Aorta (tissue), 5 donors: ENCODE measurements around the gene DLX3. TPM values are rescaled to one million over a fixed set of nuclear protein-coding genes. Genes with fewer than 3 reads are reported as not detected.

Experiments
- ATAC-seq: fragments of 200-7000 bp; cut with Tn5 transposase; one replicate; pipeline ENCODE4 v1.9.1; 2022; ENCODE audit warnings: moderate library complexity; ENCODE audit not compliant: low FRiP score
- DNase-seq, 2 donors: peaks; one replicate each; pipeline ENCODE4 v3.0.0-alpha.2; 2020
- H3K27ac ChIP-seq, 2 donors: one replicate each; pipeline ENCODE4 v1.5.1; 2013; ENCODE audit warnings: low read length in 2 of 2, mild to moderate bottlenecking in 2 of 2, moderate library complexity in 2 of 2, control low read depth in 1 of 2, inconsistent platforms in 1 of 2, low read depth in 1 of 2
- H3K27me3 ChIP-seq, 2 donors: one replicate each; pipeline ENCODE4 v1.6.1; 2013; ENCODE audit warnings: control low read depth in 1 of 2, low read length in 1 of 2, mild to moderate bottlenecking in 1 of 2, moderate library complexity in 1 of 2; ENCODE audit not compliant: insufficient read depth in 2 of 2, control insufficient read depth in 1 of 2
- H3K36me3 ChIP-seq, 2 donors: one replicate each; pipeline ENCODE4 v1.6.1; 2013; ENCODE audit warnings: control low read depth in 1 of 2, low read length in 1 of 2, mild to moderate bottlenecking in 1 of 2; ENCODE audit not compliant: insufficient read depth in 2 of 2, control insufficient read depth in 1 of 2
- H3K4me1 ChIP-seq, 2 donors: one replicate each; pipeline ENCODE4 v1.6.1; 2013; ENCODE audit warnings: low read length in 2 of 2, control low read depth in 1 of 2, mild to moderate bottlenecking in 1 of 2, moderate library complexity in 1 of 2; ENCODE audit not compliant: insufficient read depth in 2 of 2, control insufficient read depth in 1 of 2
- H3K4me3 ChIP-seq, 2 donors: one replicate each; pipeline ENCODE4 v1.5.1; 2013; ENCODE audit warnings: low read length in 2 of 2, control low read depth in 1 of 2, mild to moderate bottlenecking in 1 of 2
- H3K9me3 ChIP-seq: one replicate; pipeline ENCODE4 v1.6.1; 2013; ENCODE audit warnings: mild to moderate bottlenecking, low read length; ENCODE audit not compliant: control insufficient read depth
- WGBS, 2 donors: extraction: QIAGEN DNeasy Blood & Tissue Kit; methylation state at CpG; one replicate each; pipeline ENCODE4 v1.1.7; 2013; 5-methylcytosine and 5-hydroxymethylcytosine counted together
- intact Hi-C, 2 donors: fragments of 100-400 bp; cut with DNase I; formaldehyde crosslinking; loops; one replicate each; pipeline versions ENCODE4 v1.14.2 to v1.15.0; 2022
- polyA plus RNA-seq, 2 donors: library from polyadenylated mRNA; stranded (reverse); fragments of 200-250 nt; gene quantifications; one replicate each; pipeline ENCODE4 v1.2.3, GENCODE V29; 2013
- total RNA-seq, 2 donors: library from RNA; stranded (reverse); fragmentation: NEBNext Ultra II Directional; extraction: Animal tissue kit (Norgen Biotek cat#: 25700); gene quantifications; one replicate each; pipeline ENCODE4 v1.2.1, GENCODE V29; 2021
- donor health status: healthy with polysubstance abuse.
- donor health status: Bipolar disorder and iron deficiency.
- donor health status: DM: no; HTN: no; CAD: no.
- donor health status: DM: no; HTN: no; CAD: no.
- donor health status: DM: yes; HTN: yes; CAD: no.

Gene DLX3
- total and polyA plus RNA-seq, 4 donors, result 0.18 to 1.3 (median 0.71) TPM

DNA sequence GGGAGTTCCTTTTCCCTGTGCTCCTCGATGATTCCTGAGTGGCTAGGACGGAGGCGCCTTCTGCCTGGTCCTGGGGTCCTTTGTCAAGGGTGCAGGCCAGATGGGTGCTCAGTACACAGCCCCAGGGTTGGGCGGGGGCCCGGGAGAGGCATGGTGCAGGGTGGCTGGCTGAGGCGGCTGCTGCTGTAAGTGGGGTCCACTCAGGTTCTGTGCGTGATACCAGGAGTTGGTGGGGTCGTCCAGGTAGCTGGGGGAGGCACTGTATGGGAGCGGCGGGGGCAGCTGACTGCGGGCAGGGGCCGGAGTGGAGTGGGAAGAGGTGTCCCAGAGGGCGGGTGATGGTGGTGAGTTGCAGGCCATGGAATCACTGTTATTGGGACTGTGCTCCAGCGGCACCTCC is 3.6 kb downstream of the DLX3 start:
- ATAC-seq, result no peak

DNA sequence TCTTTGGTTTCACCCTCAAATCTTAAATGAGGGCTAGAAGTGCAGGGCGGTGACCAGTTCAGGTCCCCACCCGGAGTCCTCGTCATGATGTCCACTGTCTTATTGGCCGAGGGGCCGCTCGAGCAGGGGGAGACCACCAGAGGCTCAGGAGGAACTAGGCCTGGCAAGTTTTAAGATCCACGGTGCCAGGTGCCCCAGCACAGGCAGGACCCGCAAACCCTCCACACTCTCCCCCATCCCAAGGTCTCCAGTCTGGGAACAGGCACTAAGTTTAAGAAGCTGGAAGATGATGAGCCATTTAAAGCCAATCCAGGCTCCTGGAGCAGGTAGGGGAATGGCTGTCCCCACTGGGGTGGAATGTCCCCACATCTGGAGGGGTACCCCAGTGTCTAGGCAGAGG is 4.1 kb downstream of the DLX3 start:
- WGBS, 2 donors, result 90 to 93% methylated on average over 8 of the region's 8 CpGs
- Histone ChIP-seq H3K27ac (no peak overlapping the region), H3K4me3 (no peak overlapping the region), H3K4me1 (no peaks in the 10 kb centered on the region), H3K9me3 (no peaks in the 10 kb centered on the region), H3K36me3 (no peaks in the 10 kb centered on the region), H3K27me3 (no peaks in the 10 kb centered on the region)
- DNase-seq (peak in 1 of 2 donors; percentile 56), ATAC-seq (no peak)
- intact Hi-C loops, result loop anchor here in 1 of 2 donors (10.0 kb wide), 1 partner anchor 296 kb away; no protein-coding TSS in a partner anchor

More for the DNA sequence above, 3.6 kb downstream of the DLX3 start:
- intact Hi-C loops, result loop anchor here in 1 of 2 donors (10.0 kb wide), 1 partner anchor 297 kb away; no protein-coding TSS in a partner anchor
- peak in 1 of 2 donors; percentile 70 for DNase-seq
- H3K27me3 ChIP-seq, result no peaks in the 10 kb centered on the region
- no peaks in the 10 kb centered on the region for H3K36me3 ChIP-seq
- 91 to 93% methylated on average over 14 of the region's 14 CpGs for WGBS, 2 donors
- no peak overlapping the region for H3K4me3 ChIP-seq
- H3K27ac ChIP-seq, result no peak overlapping the region
- no peaks in the 10 kb centered on the region for H3K9me3 ChIP-seq
- H3K4me1 ChIP-seq, result no peaks in the 10 kb centered on the region

DNA sequence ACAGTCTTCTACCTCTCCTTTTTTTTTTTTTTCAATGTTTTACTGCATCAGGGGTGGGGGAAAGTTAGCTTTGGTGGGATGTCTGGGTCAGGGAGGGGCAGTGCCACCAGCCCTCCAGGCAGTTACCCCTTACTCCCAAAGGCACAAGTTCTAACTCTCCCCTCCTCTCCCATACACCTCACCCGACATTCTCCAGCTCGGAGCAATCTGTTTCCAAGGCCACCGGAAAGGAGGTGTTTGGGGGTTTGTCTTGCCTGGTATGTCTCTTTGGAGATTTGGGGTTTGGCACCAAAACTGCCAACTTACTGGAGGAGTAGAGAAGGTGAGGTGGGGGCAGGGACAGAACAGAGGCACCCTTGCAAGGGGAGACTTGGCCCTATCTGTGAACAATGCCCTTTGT is 4.7 kb downstream of the DLX3 start:
- H3K36me3 ChIP-seq, result no peaks in the 10 kb centered on the region
- DNase-seq, result peak in 1 of 2 donors; percentile 22
- H3K27ac ChIP-seq, result no peak overlapping the region
- intact Hi-C loops, result loop anchor here in 1 of 2 donors (10.0 kb wide), 1 partner anchor 296 kb away; no protein-coding TSS in a partner anchor
- no peaks in the 10 kb centered on the region for H3K4me1 ChIP-seq
- no peaks in the 10 kb centered on the region for H3K9me3 ChIP-seq
- H3K27me3 ChIP-seq, result no peaks in the 10 kb centered on the region
- H3K4me3 ChIP-seq, result no peak overlapping the region
- WGBS, 2 donors, result 81 to 82% methylated on average over 3 of the region's 3 CpGs
- ATAC-seq, result no peak

DNA sequence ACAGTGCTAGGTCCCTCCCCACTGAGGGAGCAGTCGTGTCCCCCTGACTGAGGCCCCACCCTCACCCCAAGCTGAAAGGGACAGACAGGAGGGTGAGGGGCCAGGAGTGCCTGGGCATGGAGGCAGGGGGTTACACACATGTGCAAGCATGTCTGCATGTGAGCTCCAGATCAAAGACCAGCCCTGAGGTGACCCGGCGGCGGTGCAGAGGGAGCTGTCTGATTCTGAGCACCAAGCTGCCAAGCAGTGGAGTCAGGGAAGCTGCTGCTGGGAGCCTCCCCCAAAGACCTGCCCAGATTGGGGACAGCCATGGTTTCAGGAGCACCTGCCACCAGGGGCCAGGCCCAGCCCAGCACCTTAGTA is 5.5 kb downstream of the DLX3 start:
- Histone ChIP-seq H3K4me3 (no peak overlapping the region), H3K27ac (no peak overlapping the region), H3K9me3 (no peaks in the 10 kb centered on the region), H3K27me3 (no peaks in the 10 kb centered on the region), H3K4me1 (no peaks in the 10 kb centered on the region), H3K36me3 (no peaks in the 10 kb centered on the region)
- intact Hi-C loops, result no loop called here
- ATAC-seq (no peak), DNase-seq (peak in 1 of 2 donors; percentile 69)
- 87% methylated on average over 4 of the region's 4 CpGs for WGBS, 2 donors

DNA sequence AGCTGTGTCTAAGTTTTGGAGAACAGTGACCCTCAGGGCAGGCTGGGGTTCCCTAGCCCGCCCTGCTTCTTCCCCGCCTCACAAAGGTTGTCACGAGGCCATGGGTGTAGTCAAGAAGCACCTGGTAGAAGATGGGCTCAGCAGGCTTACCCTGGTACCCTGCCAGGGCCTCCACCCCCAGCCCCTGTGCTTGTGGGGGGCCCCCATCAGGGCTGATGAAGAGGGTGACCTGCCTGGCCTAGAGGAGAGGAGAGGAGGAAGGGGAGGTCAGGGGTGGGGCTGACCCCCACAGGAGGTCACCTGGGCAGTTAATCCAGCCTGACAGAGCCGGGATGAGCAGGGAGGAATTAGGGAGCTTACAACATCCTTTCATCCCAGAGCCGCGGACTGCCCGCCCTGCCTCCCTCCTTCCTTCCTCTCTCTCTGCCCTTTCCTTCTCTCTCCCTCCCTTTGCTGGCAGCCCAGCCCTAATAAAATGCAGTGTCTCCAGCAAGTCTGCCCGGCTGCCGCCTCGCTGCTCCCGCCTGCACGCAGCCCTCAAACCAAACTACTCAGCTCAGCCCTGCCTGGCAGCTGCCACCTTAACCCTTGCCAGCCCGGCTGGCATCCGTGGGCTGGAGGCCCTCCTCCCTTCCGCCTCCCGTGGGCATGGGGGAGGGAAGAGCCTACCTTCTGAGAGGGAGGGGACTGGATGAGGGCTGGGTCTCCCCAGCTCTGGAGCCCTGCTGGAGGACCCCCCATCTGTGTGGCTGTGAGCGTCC is 7.2 kb downstream of the DLX3 start:
- WGBS, 2 donors, result 15% methylated on average over 17 of the region's 17 CpGs
- Histone ChIP-seq H3K4me1 (no peaks in the 10 kb centered on the region), H3K9me3 (no peaks in the 10 kb centered on the region), H3K27ac (no peak overlapping the region), H3K27me3 (no peaks in the 10 kb centered on the region), H3K36me3 (no peaks in the 10 kb centered on the region), H3K4me3 (no peak overlapping the region)
- intact Hi-C loops, result no loop called here
- DNase-seq (peak in 1 of 2 donors; percentile 78), ATAC-seq (peak; percentile 27)

DNA sequence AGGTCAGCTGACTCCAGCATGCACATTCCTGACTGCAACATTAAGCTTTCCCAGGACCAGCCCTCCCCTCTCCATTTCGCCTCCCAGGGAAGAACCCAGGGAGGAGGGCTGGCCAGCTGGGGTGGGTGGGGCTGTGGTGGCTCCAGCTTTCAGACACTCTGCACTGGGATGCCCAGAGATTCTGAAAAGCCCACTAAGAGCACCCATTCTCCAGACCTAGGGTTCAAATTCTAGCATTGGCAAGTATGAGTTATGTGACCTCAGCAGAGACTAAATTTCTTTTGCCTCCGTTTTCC is 7.8 kb downstream of the DLX3 start:
- no peaks in the 10 kb centered on the region for H3K9me3 ChIP-seq
- H3K27me3 ChIP-seq, result no peaks in the 10 kb centered on the region
- no peak for ATAC-seq
- DNase-seq, result peak in 1 of 2 donors; percentile 28
- WGBS, 2 donors, result 41 to 49% methylated on average over 2 of the region's 2 CpGs
- no peak overlapping the region for H3K4me3 ChIP-seq
- H3K27ac ChIP-seq, result no peak overlapping the region
- H3K36me3 ChIP-seq, result no peaks in the 10 kb centered on the region
- no peaks in the 10 kb centered on the region for H3K4me1 ChIP-seq
- intact Hi-C loops, result no loop called here

DNA sequence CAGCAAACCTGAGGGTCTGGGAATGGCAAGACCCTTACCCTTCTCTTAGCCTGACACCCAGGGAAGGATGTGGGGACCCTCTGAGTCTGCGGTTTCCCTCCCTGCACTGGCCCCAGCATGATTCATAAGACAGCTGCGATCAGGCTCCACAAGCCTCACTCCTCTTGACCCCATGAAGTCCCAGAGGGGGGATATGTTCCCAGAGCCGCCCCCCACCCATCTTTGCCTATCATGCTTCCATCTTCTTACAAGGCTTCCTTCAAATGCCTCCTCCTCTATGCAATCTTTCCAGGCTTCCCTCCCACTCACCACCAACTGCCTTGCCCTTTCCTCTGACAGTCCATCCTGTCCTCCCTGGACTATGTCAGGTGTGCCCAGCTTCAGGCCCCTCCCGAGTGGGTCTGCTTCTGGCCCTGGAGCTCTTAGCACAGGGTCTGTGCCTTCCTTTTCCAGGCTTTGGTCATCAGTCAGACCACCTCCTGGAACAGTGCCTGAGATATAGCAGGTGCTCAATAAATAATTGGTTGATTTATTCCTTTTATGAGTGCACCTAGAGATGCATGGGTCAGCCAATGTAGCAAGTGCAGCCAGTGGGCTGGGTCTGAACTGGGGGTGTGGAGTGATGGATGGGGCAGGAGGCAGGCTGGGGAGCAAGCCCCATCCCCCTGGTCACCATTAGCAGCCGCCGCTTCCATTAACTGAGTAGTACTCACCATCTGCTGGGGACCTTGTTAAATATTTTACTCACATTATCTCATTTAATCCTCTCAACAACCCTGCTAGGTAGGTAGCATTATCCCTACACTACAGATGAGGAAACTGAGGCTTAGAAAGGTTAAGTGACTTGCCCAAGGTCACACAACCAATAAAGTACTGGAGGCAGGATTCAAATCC is 8.4 kb downstream of the DLX3 start:
- no peaks in the 10 kb centered on the region for H3K4me1 ChIP-seq
- peak in 1 of 2 donors; percentile 21 for DNase-seq
- no peaks in the 10 kb centered on the region for H3K27me3 ChIP-seq
- H3K27ac ChIP-seq, result no peak overlapping the region
- no peak overlapping the region for H3K4me3 ChIP-seq
- ATAC-seq, result no peak
- no peaks in the 10 kb centered on the region for H3K36me3 ChIP-seq
- intact Hi-C loops, result no loop called here
- 78 to 82% methylated on average over 6 of the region's 6 CpGs for WGBS, 2 donors
- H3K9me3 ChIP-seq, result no peaks in the 10 kb centered on the region

DNA sequence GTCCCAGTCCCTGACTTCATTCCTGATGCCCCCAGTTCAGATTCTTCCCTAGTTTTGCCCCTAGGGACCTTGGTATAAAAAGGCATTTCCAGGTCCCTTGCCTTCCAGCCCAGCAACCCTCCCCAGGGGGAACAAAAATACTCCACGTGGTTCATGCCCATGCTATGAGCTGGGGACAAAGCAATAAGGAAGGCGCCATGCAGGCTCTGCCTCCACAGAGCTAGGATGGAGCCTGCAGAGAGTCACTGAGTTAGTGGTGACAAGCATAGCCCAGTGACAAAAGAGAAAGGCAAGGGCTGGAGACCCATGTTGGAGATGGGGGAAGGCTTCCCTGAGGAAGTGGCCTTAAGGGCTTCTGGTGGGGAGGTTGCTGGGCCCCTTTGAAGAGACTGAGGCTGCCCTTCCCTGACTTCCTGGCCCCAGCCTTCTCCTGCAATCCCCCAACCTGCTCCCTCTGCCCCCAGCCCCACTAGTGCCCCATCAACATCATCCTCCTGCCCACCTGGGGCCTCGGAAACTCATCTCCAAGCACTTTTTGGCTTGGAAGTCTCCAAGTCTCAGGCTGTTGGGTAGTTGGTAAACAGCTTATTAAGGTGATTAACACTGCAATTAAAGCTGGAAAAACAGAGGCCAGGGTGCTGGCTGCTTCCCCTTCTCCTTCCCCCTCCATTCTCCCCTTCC is 9.6 kb downstream of the DLX3 start:
- ATAC-seq, result no peak
- Histone ChIP-seq H3K4me3 (no peak overlapping the region), H3K36me3 (no peaks in the 10 kb centered on the region), H3K27ac (no peak overlapping the region), H3K4me1 (no peaks in the 10 kb centered on the region), H3K27me3 (no peaks in the 10 kb centered on the region), H3K9me3 (no peaks in the 10 kb centered on the region)
- peak in 1 of 2 donors; percentile 33 for DNase-seq
- intact Hi-C loops, result no loop called here
- WGBS, 2 donors, result 63 to 66% methylated on average over 3 of the region's 3 CpGs
